ENCODE results near the gene ATXN7L2.

- TF ChIP-seq, protein P1, sequence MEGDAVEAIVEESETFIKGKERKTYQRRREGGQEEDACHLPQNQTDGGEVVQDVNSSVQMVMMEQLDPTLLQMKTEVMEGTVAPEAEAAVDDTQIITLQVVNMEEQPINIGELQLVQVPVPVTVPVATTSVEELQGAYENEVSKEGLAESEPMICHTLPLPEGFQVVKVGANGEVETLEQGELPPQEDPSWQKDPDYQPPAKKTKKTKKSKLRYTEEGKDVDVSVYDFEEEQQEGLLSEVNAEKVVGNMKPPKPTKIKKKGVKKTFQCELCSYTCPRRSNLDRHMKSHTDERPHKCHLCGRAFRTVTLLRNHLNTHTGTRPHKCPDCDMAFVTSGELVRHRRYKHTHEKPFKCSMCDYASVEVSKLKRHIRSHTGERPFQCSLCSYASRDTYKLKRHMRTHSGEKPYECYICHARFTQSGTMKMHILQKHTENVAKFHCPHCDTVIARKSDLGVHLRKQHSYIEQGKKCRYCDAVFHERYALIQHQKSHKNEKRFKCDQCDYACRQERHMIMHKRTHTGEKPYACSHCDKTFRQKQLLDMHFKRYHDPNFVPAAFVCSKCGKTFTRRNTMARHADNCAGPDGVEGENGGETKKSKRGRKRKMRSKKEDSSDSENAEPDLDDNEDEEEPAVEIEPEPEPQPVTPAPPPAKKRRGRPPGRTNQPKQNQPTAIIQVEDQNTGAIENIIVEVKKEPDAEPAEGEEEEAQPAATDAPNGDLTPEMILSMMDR (IDR thresholded peaks at IDR 0.05; ENCODE audit: insufficient read depth, low read depth, low read length) = no peak
- TF ChIP-seq EZH2 (IDR thresholded peaks at IDR 0.05; ENCODE audit: insufficient read depth, low read length) = no peak
These were observed 44.4 kb downstream of the ATXN7L2 start for GRCh38 chr1:109527846-109528695.
